ENCODE measurements around the gene CCNY.
"Not testable (repeated sequence)": the region's sequence is repeated elsewhere in the genome, so short reads cannot be mapped to it uniquely, and the experiment has no call there.

Gene CCNY

DNA sequence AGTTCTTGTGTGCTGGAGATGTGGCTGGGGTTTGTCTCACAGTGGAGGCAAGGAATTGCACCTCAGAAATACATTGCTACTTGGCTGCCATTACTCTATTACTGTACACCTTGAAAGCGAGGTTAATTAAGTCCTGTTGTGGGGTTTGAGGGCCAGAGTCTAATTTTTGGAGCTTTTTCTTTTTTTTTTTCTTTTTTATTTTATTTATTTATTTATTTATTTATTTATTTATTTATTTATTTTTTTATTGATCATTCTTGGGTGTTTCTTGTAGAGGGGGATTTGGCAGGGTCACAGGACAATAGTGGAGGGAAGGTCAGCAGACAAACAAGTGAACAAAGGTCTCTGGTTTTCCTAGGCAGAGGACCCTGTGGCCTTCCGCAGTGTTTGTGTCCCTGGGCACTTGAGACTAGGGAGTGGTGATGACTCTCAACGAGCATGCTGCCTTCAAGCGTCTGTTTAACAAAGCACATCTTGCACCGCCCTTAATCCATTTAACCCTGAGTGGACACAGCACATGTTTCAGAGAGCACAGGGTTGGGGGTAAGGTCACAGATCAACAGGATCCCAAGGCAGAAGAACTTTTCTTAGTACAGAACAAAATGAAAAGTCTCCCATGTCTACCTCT is 69.8 kb downstream of the CCNY start:
- DNase-seq (ENCODE audit: low read depth in 2 of 2) = not testable (repeated sequence)

- not testable (repeated sequence) for DNase-seq (ENCODE audit: low read depth in 2 of 2)
These were observed 71.4 kb downstream of the CCNY start for GRCh38 chr10:35407696-35408095.

GRCh38 chr10:35409094-35409582 is 72.8 kb downstream of the CCNY start:
- no peak for DNase-seq (ENCODE audit: low read depth in 2 of 2)

GRCh38 chr10:35409808-35410207 is 73.5 kb downstream of the CCNY start:
- no peak for DNase-seq (ENCODE audit: low read depth in 2 of 2)

DNA sequence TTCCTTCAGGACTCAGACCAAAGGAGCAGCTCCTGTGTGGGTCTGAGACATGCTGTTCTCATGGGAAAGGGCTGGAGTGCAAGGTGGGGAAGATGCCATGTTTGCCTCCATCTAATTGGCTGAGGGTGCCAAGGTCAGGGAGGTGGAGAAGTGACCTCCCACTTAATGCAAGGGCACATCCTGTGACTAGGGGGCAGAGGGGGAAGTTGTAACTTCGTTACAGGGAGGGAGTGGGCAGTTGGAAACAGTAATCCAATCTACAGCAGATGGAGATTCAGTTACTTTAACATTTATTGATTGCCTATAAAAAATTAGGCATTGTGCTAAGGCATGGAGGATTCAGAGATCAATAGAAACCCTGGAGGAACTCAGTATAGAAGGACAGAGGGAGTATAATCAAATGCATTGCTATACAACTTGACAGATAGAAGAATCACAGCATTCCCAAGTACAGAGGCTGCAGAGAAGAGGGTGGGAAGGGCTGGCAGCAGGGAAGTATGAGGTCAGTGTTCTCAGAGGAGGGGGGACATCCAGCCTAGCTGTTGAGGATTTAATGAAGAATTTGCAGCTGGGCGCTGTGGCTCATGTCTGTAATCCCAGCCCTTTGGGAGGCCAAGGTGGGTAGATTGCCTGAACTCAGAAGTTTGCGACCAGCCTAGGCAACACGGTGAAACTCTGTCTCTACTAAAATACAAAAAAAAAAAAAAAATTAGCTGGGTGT is 75.9 kb downstream of the CCNY start:
- no peak for DNase-seq (ENCODE audit: low read depth in 2 of 2)

- no peak for DNase-seq (ENCODE audit: low read depth in 2 of 2)
These were observed 76.7 kb downstream of the CCNY start for GRCh38 chr10:35412900-35413491.

GRCh38 chr10:35413985-35414861 is 77.9 kb downstream of the CCNY start:
- DNase-seq (ENCODE audit: low read depth in 2 of 2) = peak in 1 of 2 donors; percentile 8

GRCh38 chr10:35415505-35415904 is 79.2 kb downstream of the CCNY start:
- DNase-seq (ENCODE audit: low read depth in 2 of 2) = no peak

GRCh38 chr10:35416619-35417312 is 80.5 kb downstream of the CCNY start:
- no peak for DNase-seq (ENCODE audit: low read depth in 2 of 2)

DNA sequence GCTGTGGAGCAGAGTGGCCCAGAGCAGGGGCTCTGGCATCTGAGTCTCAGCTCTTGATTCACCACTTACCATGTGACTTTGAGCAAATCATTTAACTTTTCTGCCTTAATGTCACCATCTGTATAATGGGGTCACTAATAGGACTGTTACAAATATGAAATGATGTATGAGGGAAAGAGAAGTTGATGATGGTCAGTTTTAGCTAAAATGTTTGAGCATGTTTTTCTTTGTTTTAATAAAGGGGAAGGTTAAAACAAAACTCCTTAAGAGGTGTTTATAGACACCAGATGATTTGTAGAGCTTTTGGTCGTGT is 81.0 kb downstream of the CCNY start:
- DNase-seq (ENCODE audit: low read depth in 2 of 2) = no peak

DNA sequence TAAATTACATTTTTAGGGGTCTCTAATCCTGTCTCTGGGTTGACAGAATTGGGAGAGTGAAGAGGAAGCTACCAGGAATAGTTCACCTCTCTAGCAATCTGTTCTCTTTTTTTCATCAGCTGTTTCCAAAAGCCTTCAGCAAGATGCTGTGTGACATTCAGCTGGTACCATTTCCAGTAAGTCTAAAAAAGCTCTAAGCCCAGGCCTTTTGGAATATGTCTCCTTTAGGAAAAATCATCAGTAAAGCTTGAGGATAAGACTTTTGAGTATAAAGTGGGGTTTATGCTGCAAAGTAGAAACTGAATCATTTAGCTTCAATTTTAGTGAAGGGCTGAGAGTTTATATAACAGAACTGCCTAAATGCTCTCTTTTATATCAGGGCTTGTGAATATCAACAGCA is 81.5 kb downstream of the CCNY start:
- no peak for DNase-seq (ENCODE audit: low read depth in 2 of 2)

- DNase-seq (ENCODE audit: low read depth in 2 of 2) = not testable (repeated sequence)
These were observed 82.3 kb downstream of the CCNY start for GRCh38 chr10:35418580-35418979.

DNA sequence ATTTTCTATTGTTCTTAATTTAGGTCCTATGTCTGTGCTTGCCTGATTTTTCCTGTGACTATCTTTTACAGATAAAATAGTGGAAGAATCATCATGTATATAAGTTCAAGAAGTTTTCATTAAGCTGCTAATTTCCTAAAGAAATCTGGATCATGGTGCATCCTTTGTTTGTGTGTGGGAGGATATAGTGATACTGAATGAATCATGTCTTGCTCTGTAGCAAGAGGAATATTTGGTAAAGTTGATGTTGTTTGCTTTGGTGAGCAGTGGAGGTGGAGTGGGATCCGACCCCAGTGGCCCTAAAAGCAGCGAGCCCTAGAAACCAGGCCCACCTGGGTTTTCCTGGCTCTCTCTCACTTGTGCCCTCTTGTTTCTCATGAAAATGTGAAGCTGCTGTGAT is 83.7 kb downstream of the CCNY start:
- no peak for DNase-seq (ENCODE audit: low read depth in 2 of 2)

- no peak for DNase-seq (ENCODE audit: low read depth in 2 of 2)
These were observed 84.7 kb downstream of the CCNY start for GRCh38 chr10:35420827-35421552.

- no peak for DNase-seq (ENCODE audit: low read depth in 2 of 2)
These were observed 85.4 kb downstream of the CCNY start for GRCh38 chr10:35421553-35422178.

GRCh38 chr10:35422228-35422627 is 85.9 kb downstream of the CCNY start:
- no peak for DNase-seq (ENCODE audit: low read depth in 2 of 2)

- no peak for DNase-seq (ENCODE audit: low read depth in 2 of 2)
These were observed 87.4 kb downstream of the CCNY start for GRCh38 chr10:35423505-35424306.

DNA sequence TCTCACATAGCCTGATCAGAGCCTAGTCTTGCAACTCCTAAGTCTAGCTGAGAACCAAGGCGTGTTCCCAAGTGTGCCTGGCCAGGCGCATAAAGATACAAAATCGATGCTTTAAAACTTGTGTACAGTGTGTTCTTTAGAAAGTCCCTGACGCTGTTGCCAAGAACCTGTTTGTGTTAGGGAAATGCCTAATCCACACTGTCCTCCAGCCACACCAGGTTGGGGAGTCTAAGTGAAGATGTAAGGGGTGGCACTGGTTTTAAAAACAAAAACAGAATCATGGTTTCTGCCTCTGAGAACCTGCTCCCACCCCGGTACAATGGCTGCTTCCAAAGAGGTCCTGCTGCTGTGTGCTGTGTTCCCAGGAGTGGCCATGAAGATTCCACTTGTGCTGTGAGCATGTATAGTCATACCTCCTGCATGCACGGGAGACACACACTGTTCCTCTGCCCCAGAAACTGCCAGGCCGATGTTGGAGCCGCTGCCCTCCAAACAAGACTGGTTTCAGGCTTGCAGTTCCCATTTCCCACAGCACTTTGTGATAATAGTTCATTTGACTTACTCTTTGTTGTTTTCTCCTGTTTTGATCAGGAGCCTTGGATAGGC is 88.5 kb downstream of the CCNY start:
- no peak for DNase-seq (ENCODE audit: low read depth in 2 of 2)

DNA sequence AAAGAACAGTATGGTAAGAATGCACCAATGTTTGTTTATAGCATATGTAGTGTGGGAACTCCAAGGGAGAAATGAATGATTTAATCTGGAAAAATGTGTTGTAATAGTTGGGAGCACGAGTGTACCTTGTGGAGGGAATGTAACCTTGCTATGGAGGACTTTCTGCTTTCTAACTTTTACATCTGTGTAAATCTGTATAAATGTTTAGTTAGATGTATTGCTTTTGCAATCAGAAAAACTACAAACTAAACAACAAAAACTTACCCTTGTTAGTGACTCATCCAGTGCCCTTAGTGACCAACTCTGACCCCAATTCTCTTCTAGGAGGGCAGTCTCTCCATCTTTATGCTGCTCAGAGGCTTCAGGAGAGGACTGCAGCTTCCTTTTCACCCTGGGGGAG is 89.3 kb downstream of the CCNY start:
- DNase-seq (ENCODE audit: low read depth in 2 of 2) = no peak

All from stimulated activated CD4-positive, alpha-beta T cell treated with anti-CD3 and anti-CD28 coated beads, Interleukin-4, amount 100 ng/mL, for 48 hours (primary cell).